Stimulated activated CD8-positive, alpha-beta memory T cell treated with anti-CD3 and anti-CD28 coated beads, Interleukin-12 subunit alpha, Interleukin-12 subunit beta, amount 100 ng/mL, for 24 hours (primary cell): ENCODE measurements around the gene CTNNBIP1.
"Not testable (repeated sequence)": the region's sequence is repeated elsewhere in the genome, so short reads cannot be mapped to it uniquely, and the experiment has no call there.

ENCODE experiments used
- DNase-seq: peaks from one replicate; pipeline ENCODE4 v3.0.0-alpha.2; 2020; ENCODE audit errors: extremely low read depth

CTNNBIP1 gene

GRCh38 chr1:9803003-9803918 lies 106.8 kb downstream of the CTNNBIP1 start:
- DNase-seq = not testable (repeated sequence)

DNA sequence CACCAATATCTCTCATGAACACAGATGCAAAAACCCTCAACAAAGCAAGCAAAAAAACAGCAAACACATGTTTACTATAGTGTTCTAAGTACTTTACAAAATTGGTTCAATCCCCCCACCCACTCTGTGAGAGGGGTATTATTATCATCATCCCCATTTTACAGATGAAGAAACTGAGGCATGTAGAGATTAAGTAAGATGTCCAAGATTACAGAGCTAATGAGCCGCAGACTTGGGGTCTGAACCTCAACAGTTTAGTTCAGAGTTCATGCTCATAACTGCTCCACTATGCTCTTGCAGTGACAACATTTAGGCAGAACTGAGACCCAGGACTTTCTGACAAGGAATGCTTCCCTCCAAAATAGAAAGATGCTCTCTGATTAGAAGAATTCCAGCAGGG lies 108.2 kb downstream of the CTNNBIP1 start:
- DNase-seq = no peak
